ENCODE results near the gene PITX2. TPM values are rescaled to one million over a fixed set of nuclear protein-coding genes. Genes with fewer than 3 reads are reported as not detected.

PITX2 gene
- polyA plus RNA-seq, 1 donor (not counting 4 experiments of a cell fraction or from before 2014, with no cell fraction given): not detected

- DNase-seq (ENCODE audit: low read depth, low spot score): no peak
- Histone ChIP-seq H3K36me3 (ENCODE audit: control insufficient read depth in 2 of 2, extremely low read depth in 1 of 2, insufficient read depth in 2 of 2, low read length in 2 of 2) (no peaks in the 10 kb centered on the region), H2AFZ (ENCODE audit: control insufficient read depth, low read length) (no peak overlapping the region), H3K9ac (ENCODE audit: control insufficient read depth, extremely low read depth, insufficient read depth, low read length) (no peak overlapping the region), H4K20me1 (ENCODE audit: control insufficient read depth, extremely low read depth, insufficient read depth, low read length) (no peaks in the 10 kb centered on the region), H3K9me3 (ENCODE audit: control insufficient read depth, low read depth, low read length) (peaks cover 11% of the 10 kb centered on the region), H3K4me1 (ENCODE audit: control insufficient read depth, extremely low read depth, insufficient read depth, low read length) (peaks cover 2% of the 10 kb centered on the region), H3K4me3 (ENCODE audit: control insufficient read depth in 2 of 3, extremely low read depth in 1 of 3, insufficient read depth in 2 of 3, low read depth in 1 of 3, low read length in 3 of 3) (no peak overlapping the region), H3K27ac (ENCODE audit: control insufficient read depth, insufficient read depth, low read length) (no peak overlapping the region), H3K79me2 (ENCODE audit: control insufficient read depth, insufficient read depth, low read length) (no peaks in the 10 kb centered on the region), H3K9me1 (ENCODE audit: control insufficient read depth, extremely low read depth, insufficient read depth, low read length) (no peaks in the 10 kb centered on the region), H3K4me2 (ENCODE audit: control insufficient read depth, extremely low read depth, insufficient read depth, low read depth, low read length) (no peak overlapping the region), H3K27me3 (ENCODE audit: control insufficient read depth, extremely low read depth, insufficient read depth, low read length) (peaks cover 98% of the 10 kb centered on the region)
- FAIRE-seq: no peak
- dilution Hi-C loops (cut with MboI; ENCODE audit: extremely low pct_ligation_motif_present, low sequenced_read_pairs): no loop called here
- TF ChIP-seq CTCF (optimal IDR thresholded peaks at IDR 0.05 in 1 of 3, IDR thresholded peaks at IDR 0.05 in 1 of 3, conservative IDR thresholded peaks at IDR 0.05 in 1 of 3; ENCODE audit: extremely low read depth in 1 of 3, insufficient read depth in 2 of 3, low read length in 3 of 3) (no peak), EZH2 (IDR thresholded peaks at IDR 0.05; ENCODE audit: low read length) (no peak)
Measured at GRCh38 chr4:110617075-110617640, 5.7 kb downstream of the PITX2 start.

GRCh38 chr4:110616238-110617074, 6.4 kb downstream of the PITX2 start:
- Histone ChIP-seq H4K20me1 (ENCODE audit: control insufficient read depth, extremely low read depth, insufficient read depth, low read length) (no peaks in the 10 kb centered on the region), H3K9me1 (ENCODE audit: control insufficient read depth, extremely low read depth, insufficient read depth, low read length) (no peaks in the 10 kb centered on the region), H3K79me2 (ENCODE audit: control insufficient read depth, insufficient read depth, low read length) (no peaks in the 10 kb centered on the region), H3K4me3 (ENCODE audit: control insufficient read depth in 2 of 3, extremely low read depth in 1 of 3, insufficient read depth in 2 of 3, low read depth in 1 of 3, low read length in 3 of 3) (no peak overlapping the region), H3K36me3 (ENCODE audit: control insufficient read depth in 2 of 2, extremely low read depth in 1 of 2, insufficient read depth in 2 of 2, low read length in 2 of 2) (no peaks in the 10 kb centered on the region), H3K9ac (ENCODE audit: control insufficient read depth, extremely low read depth, insufficient read depth, low read length) (no peak overlapping the region), H2AFZ (ENCODE audit: control insufficient read depth, low read length) (no peak overlapping the region), H3K4me1 (ENCODE audit: control insufficient read depth, extremely low read depth, insufficient read depth, low read length) (peaks cover 2% of the 10 kb centered on the region), H3K9me3 (ENCODE audit: control insufficient read depth, low read depth, low read length) (peaks cover 11% of the 10 kb centered on the region), H3K4me2 (ENCODE audit: control insufficient read depth, extremely low read depth, insufficient read depth, low read depth, low read length) (no peak overlapping the region), H3K27me3 (ENCODE audit: control insufficient read depth, extremely low read depth, insufficient read depth, low read length) (peaks cover 98% of the 10 kb centered on the region), H3K27ac (ENCODE audit: control insufficient read depth, insufficient read depth, low read length) (no peak overlapping the region)
- TF ChIP-seq EZH2 (IDR thresholded peaks at IDR 0.05; ENCODE audit: low read length) (peak; percentile 58), CTCF (optimal IDR thresholded peaks at IDR 0.05 in 1 of 3, IDR thresholded peaks at IDR 0.05 in 1 of 3, conservative IDR thresholded peaks at IDR 0.05 in 1 of 3; ENCODE audit: extremely low read depth in 1 of 3, insufficient read depth in 2 of 3, low read length in 3 of 3) (no peak)
- no peak for DNase-seq (ENCODE audit: low read depth, low spot score)
- no peak for FAIRE-seq
- dilution Hi-C loops (cut with MboI; ENCODE audit: extremely low pct_ligation_motif_present, low sequenced_read_pairs): no loop called here

All from keratinocyte (primary cell).